GM23338 (cell line): ENCODE results near the gene C10orf105. TPM values are rescaled to one million over a fixed set of nuclear protein-coding genes. Genes with fewer than 3 reads are reported as not detected.

Source experiments
- ATAC-seq: fragments of 200-7000 bp; cut with Tn5 transposase; 3 replicates; pipeline ENCODE4 v1.9.1; 2020
- DNase-seq: peaks from one replicate; pipeline ENCODE4 v3.0.0-alpha.2; 2015; ENCODE audit warnings: low spot score
- H2AFZ ChIP-seq: fragments of 200-600 bp; sonication (generic); 2 replicates; pipeline ENCODE4 v1.8.0; 2016; ENCODE audit warnings: antibody characterized with exemption, mild to moderate bottlenecking, moderate library complexity
- H3F3A ChIP-seq: fragments of 200-600 bp; sonication (generic); replicated peaks from 2 replicates; pipeline ENCODE4 v1.8.0; 2017; ENCODE audit warnings: antibody characterized with exemption, mixed run types, low read depth
- H3K27ac ChIP-seq: fragments of 200-600 bp; sonication (generic); 2 replicates; pipeline ENCODE4 v1.6.1; 2016; ENCODE audit warnings: low read depth
- H3K27me3 ChIP-seq: fragments of 200-600 bp; sonication (generic); 2 replicates; pipeline ENCODE4 v1.8.0; 2016; ENCODE audit warnings: mild to moderate bottlenecking, mixed run types, moderate library complexity; ENCODE audit not compliant: insufficient read depth
- H3K36me3 ChIP-seq: fragments of 200-600 bp; sonication (generic); 2 replicates; pipeline ENCODE4 v1.8.0; 2016; ENCODE audit warnings: mild to moderate bottlenecking; ENCODE audit not compliant: insufficient read depth
- H3K4me1 ChIP-seq: fragments of 200-600 bp; sonication (generic); 2 replicates; pipeline ENCODE4 v1.8.0; 2016; ENCODE audit warnings: mild to moderate bottlenecking, moderate library complexity; ENCODE audit not compliant: insufficient read depth
- H3K4me2 ChIP-seq: fragments of 200-600 bp; sonication (generic); 2 replicates; pipeline ENCODE4 v1.7.1; 2017; ENCODE audit warnings: mixed run types
- H3K4me3 ChIP-seq: fragments of 200-600 bp; sonication (generic); 2 replicates; pipeline ENCODE4 v1.6.1; 2016; ENCODE audit warnings: mixed run types
- H3K79me2 ChIP-seq: fragments of 200-600 bp; sonication (generic); replicated peaks from 2 replicates; pipeline ENCODE4 v1.8.0; 2017; ENCODE audit warnings: mild to moderate bottlenecking; ENCODE audit not compliant: insufficient read depth
- H3K9me2 ChIP-seq: fragments of 200-600 bp; sonication (generic); 2 replicates; pipeline ENCODE4 v1.8.0; 2017; ENCODE audit not compliant: insufficient read depth
- H4K20me1 ChIP-seq: fragments of 200-600 bp; sonication (generic); replicated peaks from 2 replicates; pipeline ENCODE4 v1.8.0; 2017; ENCODE audit warnings: mild to moderate bottlenecking; ENCODE audit not compliant: insufficient read depth
- H3K27ac Mint-ChIP-seq: 2 replicates; pipeline ENCODE4 v1.8.0; 2020; ENCODE audit warnings: inconsistent platforms, mild to moderate bottlenecking, moderate library complexity, mixed read lengths
- H3K27me3 Mint-ChIP-seq: 3 replicates; pipeline ENCODE4 v1.8.0; 2022; ENCODE audit warnings: low read depth, mild to moderate bottlenecking, moderate library complexity, mixed read lengths, inconsistent platforms; ENCODE audit not compliant: insufficient read depth, poor library complexity
- H3K36me3 Mint-ChIP-seq: 3 replicates; pipeline ENCODE4 v1.8.0; 2021; ENCODE audit warnings: low read depth, mild to moderate bottlenecking, inconsistent platforms, moderate library complexity, mixed read lengths
- H3K4me1 Mint-ChIP-seq: 3 replicates; pipeline ENCODE4 v1.8.0; 2020; ENCODE audit warnings: mild to moderate bottlenecking, inconsistent platforms, mixed read lengths
- H3K4me3 Mint-ChIP-seq: 3 replicates; pipeline ENCODE4 v1.8.0; 2021; ENCODE audit warnings: moderate library complexity, mild to moderate bottlenecking, inconsistent platforms, mixed read lengths
- H3K9me3 Mint-ChIP-seq: 3 replicates; pipeline ENCODE4 v1.8.0; 2020; ENCODE audit warnings: moderate library complexity, mild to moderate bottlenecking, inconsistent platforms, mixed read lengths
- CREB1 ChIP-seq: fragments of 250-450 bp; sonication (Bioruptor Pico); IDR thresholded peaks from 2 replicates; pipeline ENCODE4 v1.5.0; 2020; ENCODE audit warnings: low read depth, mild to moderate bottlenecking, moderate library complexity
- EZH2phosphoT487 ChIP-seq: fragments of 200-600 bp; sonication (generic); IDR thresholded peaks from one replicate; pipeline ENCODE4 v1.8.1; 2018; ENCODE audit warnings: antibody characterized with exemption; ENCODE audit not compliant: unreplicated experiment
- NANOG ChIP-seq: IDR thresholded peaks from 2 replicates; pipeline ENCODE4 v1.6.1; 2016; ENCODE audit warnings: antibody characterized with exemption, borderline replicate concordance
- STAT1 ChIP-seq: IDR thresholded peaks from one replicate; pipeline ENCODE4 v1.6.1; 2016; ENCODE audit warnings: antibody characterized with exemption; ENCODE audit not compliant: unreplicated experiment
- ZNF114 ChIP-seq: fragments of 250-450 bp; sonication (Bioruptor Pico); IDR thresholded peaks from 2 replicates; pipeline ENCODE4 v1.5.0; 2020; ENCODE audit warnings: mild to moderate bottlenecking, moderate library complexity
- ZNF331 ChIP-seq: fragments of 250-450 bp; sonication (Bioruptor Pico); IDR thresholded peaks from 2 replicates; pipeline ENCODE4 v1.5.0; 2020; ENCODE audit warnings: low read depth, mild to moderate bottlenecking, moderate library complexity
- polyA plus RNA-seq: library from polyadenylated mRNA; unstranded; fragments of >200 nt; fragmentation: Nextera tagmentation; extraction: Ambion mirVana; gene quantifications from 2 replicates; pipeline ENCODE4 v1.2.1, GENCODE V29; 2016
- total RNA-seq: library from RNA; depleted of rRNA; stranded (reverse); fragments of >200 nt; shearing (Covaris generic); gene quantifications from 2 replicates; pipeline ENCODE4 v1.2.3, GENCODE V29; 2014
- TF ChIP-seq, protein P1 (sequence below): IDR thresholded peaks from one replicate; pipeline ENCODE4 v1.6.1; 2018; ENCODE audit warnings: antibody characterized with exemption; ENCODE audit not compliant: unreplicated experiment
- TF ChIP-seq, protein P2 (sequence below), 2 experiments: fragments of 200-600 bp in 1 of 2; sonication (generic) in 1 of 2; conservative IDR thresholded peaks; 2 replicates each; pipeline versions ENCODE4 v1.5.1 to v1.6.1; 2016 to 2017; ENCODE audit warnings: antibody characterized with exemption in 2 of 2, low read depth in 2 of 2, mild to moderate bottlenecking in 2 of 2, moderate library complexity in 1 of 2
- TF ChIP-seq, protein P3 (sequence below): fragments of 250-450 bp; sonication (Bioruptor Pico); IDR thresholded peaks from 2 replicates; pipeline ENCODE4 v1.5.0; 2020; ENCODE audit warnings: mild to moderate bottlenecking, moderate library complexity

The C10orf105 gene
- total and polyA plus RNA-seq, 2 experiments from 2014 or later, result 0.15 to 0.17 TPM

DNA sequence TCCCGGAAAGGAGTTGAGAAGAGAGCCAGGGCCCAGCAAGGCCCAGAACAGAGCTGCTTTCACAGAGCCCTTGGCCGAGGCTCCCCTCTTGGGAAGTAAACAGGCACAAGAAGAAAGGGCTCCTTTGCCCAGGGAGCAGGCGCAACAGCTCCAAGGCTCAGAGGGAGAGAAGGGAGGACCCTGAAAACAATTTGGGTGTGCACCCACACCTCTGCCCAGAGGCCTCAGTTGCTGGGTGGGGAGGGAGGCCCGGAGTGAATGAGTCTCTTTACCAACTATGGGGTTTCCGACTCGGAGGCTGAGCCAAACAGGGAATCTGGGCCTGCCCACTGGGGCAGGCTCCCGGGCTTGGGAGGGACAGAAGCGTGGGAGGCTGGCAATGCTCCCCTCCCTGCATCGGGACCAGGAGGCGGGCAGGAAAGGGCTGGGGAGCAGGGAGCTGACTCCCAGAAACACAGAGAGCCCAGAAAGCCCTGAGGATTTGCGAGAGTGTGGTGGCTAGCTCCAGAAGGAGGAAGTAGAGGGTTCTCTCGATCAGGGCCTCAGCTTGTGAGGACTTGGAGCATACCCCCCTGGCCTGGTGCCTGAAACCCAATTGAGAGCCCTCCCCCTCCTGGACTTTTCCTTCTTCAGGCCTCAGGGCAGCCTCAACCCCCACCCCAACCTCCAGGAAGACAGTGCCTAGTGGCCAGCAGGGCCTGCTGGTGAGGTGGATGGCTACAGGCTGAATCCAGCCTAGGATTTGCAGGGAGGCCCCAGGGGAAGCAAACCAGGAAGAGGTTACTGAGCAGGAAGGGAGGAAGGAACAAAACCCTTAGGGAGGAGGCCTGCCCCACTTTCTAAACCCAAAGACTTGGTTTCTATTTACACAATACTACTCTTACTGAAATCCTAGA, 6.2 kb downstream of the C10orf105 start:
- H3K4me3 Mint-ChIP-seq, result no peak overlapping the region
- no peaks in the 10 kb centered on the region for H3F3A ChIP-seq
- peak overlapping the region; percentile 89 for H2AFZ ChIP-seq
- no peak overlapping the region for H3K4me3 ChIP-seq
- ATAC-seq, result peak; percentile 58
- TF ChIP-seq CREB1 (CRISPR knock-in tag), result no peak
- no peak for TF ChIP-seq EZH2phosphoT487
- TF ChIP-seq, protein P1, sequence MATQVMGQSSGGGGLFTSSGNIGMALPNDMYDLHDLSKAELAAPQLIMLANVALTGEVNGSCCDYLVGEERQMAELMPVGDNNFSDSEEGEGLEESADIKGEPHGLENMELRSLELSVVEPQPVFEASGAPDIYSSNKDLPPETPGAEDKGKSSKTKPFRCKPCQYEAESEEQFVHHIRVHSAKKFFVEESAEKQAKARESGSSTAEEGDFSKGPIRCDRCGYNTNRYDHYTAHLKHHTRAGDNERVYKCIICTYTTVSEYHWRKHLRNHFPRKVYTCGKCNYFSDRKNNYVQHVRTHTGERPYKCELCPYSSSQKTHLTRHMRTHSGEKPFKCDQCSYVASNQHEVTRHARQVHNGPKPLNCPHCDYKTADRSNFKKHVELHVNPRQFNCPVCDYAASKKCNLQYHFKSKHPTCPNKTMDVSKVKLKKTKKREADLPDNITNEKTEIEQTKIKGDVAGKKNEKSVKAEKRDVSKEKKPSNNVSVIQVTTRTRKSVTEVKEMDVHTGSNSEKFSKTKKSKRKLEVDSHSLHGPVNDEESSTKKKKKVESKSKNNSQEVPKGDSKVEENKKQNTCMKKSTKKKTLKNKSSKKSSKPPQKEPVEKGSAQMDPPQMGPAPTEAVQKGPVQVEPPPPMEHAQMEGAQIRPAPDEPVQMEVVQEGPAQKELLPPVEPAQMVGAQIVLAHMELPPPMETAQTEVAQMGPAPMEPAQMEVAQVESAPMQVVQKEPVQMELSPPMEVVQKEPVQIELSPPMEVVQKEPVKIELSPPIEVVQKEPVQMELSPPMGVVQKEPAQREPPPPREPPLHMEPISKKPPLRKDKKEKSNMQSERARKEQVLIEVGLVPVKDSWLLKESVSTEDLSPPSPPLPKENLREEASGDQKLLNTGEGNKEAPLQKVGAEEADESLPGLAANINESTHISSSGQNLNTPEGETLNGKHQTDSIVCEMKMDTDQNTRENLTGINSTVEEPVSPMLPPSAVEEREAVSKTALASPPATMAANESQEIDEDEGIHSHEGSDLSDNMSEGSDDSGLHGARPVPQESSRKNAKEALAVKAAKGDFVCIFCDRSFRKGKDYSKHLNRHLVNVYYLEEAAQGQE, result no peak
- no peaks in the 10 kb centered on the region for H3K27me3 ChIP-seq
- H3K4me1 ChIP-seq, result peaks cover 8% of the 10 kb centered on the region
- H3K36me3 ChIP-seq, result no peaks in the 10 kb centered on the region
- no peaks in the 10 kb centered on the region for H4K20me1 ChIP-seq
- H3K4me1 Mint-ChIP-seq, result peaks cover 14% of the 10 kb centered on the region
- DNase-seq, result peak; percentile 17
- H3K4me2 ChIP-seq, result no peak overlapping the region
- H3K79me2 ChIP-seq, result no peaks in the 10 kb centered on the region
- H3K9me3 Mint-ChIP-seq, result no peaks in the 10 kb centered on the region
- H3K27me3 Mint-ChIP-seq, result peaks cover 19% of the 10 kb centered on the region
- no peaks in the 10 kb centered on the region for H3K9me2 ChIP-seq
- H3K27ac Mint-ChIP-seq, result peak overlapping the region; percentile 90
- no peaks in the 10 kb centered on the region for H3K36me3 Mint-ChIP-seq
- H3K27ac ChIP-seq, result no peak overlapping the region

DNA sequence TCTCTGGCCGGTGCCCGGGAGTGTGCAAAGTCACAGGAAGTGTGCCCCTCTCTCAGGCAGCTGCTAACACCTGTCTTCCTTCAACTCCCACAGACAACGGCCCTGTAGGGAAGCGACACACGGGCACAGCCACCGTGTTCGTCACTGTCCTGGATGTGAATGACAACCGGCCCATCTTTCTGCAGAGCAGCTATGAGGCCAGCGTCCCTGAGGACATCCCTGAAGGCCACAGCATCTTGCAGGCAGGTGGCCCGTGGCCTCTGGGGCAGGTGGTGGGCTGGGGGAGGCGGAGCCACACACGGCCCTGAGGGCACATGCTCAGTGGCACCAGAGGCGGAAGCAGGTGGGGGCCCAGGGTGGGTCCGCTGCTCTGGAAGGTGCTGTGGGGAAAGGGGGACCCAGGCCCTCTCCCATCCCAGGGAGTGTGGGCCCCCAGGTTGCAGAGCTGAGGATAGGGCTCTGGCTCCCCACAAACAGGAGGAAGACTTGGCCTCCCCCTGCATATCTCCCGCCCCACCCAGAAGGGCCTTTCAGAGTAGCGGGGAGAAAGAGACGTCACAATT, 6.9 kb downstream of the C10orf105 start:
- Mint-ChIP-seq H3K36me3 (no peaks in the 10 kb centered on the region), H3K4me1 (peaks cover 14% of the 10 kb centered on the region), H3K9me3 (no peaks in the 10 kb centered on the region), H3K4me3 (no peak overlapping the region), H3K27me3 (peaks cover 20% of the 10 kb centered on the region), H3K27ac (no peak overlapping the region)
- no peak for ATAC-seq
- Histone ChIP-seq H3K9me2 (no peaks in the 10 kb centered on the region), H3F3A (no peaks in the 10 kb centered on the region), H3K36me3 (no peaks in the 10 kb centered on the region), H3K79me2 (no peaks in the 10 kb centered on the region), H4K20me1 (no peaks in the 10 kb centered on the region), H2AFZ (peak overlapping the region; percentile 89; the same call in 1 of the 2 replicates), H3K4me1 (peaks cover 8% of the 10 kb centered on the region), H3K27me3 (no peaks in the 10 kb centered on the region), H3K4me3 (no peak overlapping the region), H3K27ac (no peak overlapping the region), H3K4me2 (no peak overlapping the region)
- no peak for TF ChIP-seq ZNF331
- TF ChIP-seq, protein P2, sequence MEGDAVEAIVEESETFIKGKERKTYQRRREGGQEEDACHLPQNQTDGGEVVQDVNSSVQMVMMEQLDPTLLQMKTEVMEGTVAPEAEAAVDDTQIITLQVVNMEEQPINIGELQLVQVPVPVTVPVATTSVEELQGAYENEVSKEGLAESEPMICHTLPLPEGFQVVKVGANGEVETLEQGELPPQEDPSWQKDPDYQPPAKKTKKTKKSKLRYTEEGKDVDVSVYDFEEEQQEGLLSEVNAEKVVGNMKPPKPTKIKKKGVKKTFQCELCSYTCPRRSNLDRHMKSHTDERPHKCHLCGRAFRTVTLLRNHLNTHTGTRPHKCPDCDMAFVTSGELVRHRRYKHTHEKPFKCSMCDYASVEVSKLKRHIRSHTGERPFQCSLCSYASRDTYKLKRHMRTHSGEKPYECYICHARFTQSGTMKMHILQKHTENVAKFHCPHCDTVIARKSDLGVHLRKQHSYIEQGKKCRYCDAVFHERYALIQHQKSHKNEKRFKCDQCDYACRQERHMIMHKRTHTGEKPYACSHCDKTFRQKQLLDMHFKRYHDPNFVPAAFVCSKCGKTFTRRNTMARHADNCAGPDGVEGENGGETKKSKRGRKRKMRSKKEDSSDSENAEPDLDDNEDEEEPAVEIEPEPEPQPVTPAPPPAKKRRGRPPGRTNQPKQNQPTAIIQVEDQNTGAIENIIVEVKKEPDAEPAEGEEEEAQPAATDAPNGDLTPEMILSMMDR (conservative IDR thresholded peaks at IDR 0.05; ENCODE audit: low read depth in 2 of 2), result no peak
- TF ChIP-seq, protein P3, sequence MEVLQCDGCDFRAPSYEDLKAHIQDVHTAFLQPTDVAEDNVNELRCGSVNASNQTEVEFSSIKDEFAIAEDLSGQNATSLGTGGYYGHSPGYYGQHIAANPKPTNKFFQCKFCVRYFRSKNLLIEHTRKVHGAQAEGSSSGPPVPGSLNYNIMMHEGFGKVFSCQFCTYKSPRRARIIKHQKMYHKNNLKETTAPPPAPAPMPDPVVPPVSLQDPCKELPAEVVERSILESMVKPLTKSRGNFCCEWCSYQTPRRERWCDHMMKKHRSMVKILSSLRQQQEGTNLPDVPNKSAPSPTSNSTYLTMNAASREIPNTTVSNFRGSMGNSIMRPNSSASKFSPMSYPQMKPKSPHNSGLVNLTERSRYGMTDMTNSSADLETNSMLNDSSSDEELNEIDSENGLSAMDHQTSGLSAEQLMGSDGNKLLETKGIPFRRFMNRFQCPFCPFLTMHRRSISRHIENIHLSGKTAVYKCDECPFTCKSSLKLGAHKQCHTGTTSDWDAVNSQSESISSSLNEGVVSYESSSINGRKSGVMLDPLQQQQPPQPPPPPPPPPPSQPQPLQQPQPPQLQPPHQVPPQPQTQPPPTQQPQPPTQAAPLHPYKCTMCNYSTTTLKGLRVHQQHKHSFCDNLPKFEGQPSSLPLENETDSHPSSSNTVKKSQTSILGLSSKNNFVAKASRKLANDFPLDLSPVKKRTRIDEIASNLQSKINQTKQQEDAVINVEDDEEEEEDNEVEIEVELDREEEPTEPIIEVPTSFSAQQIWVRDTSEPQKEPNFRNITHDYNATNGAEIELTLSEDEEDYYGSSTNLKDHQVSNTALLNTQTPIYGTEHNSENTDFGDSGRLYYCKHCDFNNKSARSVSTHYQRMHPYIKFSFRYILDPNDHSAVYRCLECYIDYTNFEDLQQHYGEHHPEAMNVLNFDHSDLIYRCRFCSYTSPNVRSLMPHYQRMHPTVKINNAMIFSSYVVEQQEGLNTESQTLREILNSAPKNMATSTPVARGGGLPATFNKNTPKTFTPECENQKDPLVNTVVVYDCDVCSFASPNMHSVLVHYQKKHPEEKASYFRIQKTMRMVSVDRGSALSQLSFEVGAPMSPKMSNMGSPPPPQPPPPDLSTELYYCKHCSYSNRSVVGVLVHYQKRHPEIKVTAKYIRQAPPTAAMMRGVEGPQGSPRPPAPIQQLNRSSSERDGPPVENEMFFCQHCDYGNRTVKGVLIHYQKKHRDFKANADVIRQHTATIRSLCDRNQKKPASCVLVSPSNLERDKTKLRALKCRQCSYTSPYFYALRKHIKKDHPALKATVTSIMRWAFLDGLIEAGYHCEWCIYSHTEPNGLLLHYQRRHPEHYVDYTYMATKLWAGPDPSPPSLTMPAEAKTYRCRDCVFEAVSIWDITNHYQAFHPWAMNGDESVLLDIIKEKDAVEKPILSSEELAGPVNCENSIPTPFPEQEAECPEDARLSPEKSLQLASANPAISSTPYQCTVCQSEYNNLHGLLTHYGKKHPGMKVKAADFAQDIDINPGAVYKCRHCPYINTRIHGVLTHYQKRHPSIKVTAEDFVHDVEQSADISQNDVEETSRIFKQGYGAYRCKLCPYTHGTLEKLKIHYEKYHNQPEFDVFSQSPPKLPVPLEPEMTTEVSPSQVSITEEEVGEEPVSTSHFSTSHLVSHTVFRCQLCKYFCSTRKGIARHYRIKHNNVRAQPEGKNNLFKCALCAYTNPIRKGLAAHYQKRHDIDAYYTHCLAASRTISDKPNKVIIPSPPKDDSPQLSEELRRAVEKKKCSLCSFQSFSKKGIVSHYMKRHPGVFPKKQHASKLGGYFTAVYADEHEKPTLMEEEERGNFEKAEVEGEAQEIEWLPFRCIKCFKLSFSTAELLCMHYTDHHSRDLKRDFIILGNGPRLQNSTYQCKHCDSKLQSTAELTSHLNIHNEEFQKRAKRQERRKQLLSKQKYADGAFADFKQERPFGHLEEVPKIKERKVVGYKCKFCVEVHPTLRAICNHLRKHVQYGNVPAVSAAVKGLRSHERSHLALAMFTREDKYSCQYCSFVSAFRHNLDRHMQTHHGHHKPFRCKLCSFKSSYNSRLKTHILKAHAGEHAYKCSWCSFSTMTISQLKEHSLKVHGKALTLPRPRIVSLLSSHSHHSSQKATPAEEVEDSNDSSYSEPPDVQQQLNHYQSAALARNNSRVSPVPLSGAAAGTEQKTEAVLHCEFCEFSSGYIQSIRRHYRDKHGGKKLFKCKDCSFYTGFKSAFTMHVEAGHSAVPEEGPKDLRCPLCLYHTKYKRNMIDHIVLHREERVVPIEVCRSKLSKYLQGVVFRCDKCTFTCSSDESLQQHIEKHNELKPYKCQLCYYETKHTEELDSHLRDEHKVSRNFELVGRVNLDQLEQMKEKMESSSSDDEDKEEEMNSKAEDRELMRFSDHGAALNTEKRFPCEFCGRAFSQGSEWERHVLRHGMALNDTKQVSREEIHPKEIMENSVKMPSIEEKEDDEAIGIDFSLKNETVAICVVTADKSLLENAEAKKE (CRISPR knock-in tag), result no peak
- TF ChIP-seq NANOG, result no peak
- no peak for TF ChIP-seq STAT1
- TF ChIP-seq ZNF114 (CRISPR knock-in tag), result no peak
- no peak for DNase-seq
